Hepatocyte (in vitro differentiated cells): ENCODE results near the gene COBL. TPM values are rescaled to one million over a fixed set of nuclear protein-coding genes. Genes with fewer than 3 reads are reported as not detected.

Source experiments
- DNase-seq: peaks from one replicate; pipeline ENCODE4 v3.0.0-alpha.2; 2016; ENCODE audit warnings: low spot score
- H2AFZ ChIP-seq: fragments of 200-600 bp; sonication (generic); 2 replicates; pipeline ENCODE4 v1.6.0; 2016; ENCODE audit warnings: antibody characterized with exemption, mild to moderate bottlenecking
- H3K27ac ChIP-seq: fragments of 200-600 bp; sonication (generic); 2 replicates; pipeline ENCODE4 v1.5.1; 2016; ENCODE audit warnings: mild to moderate bottlenecking
- H3K27me3 ChIP-seq: fragments of 200-600 bp; sonication (generic); 2 replicates; pipeline ENCODE4 v1.6.1; 2016
- H3K36me3 ChIP-seq: fragments of 200-600 bp; sonication (generic); replicated peaks from 2 replicates; pipeline ENCODE4 v1.5.1; 2016; ENCODE audit warnings: low read depth; ENCODE audit not compliant: insufficient read depth
- H3K4me1 ChIP-seq: fragments of 200-600 bp; sonication (generic); 2 replicates; pipeline ENCODE4 v1.5.1; 2016; ENCODE audit warnings: mild to moderate bottlenecking, moderate library complexity; ENCODE audit not compliant: insufficient read depth
- H3K4me2 ChIP-seq: fragments of 200-600 bp; sonication (generic); 2 replicates; pipeline ENCODE4 v1.6.0; 2016
- H3K4me3 ChIP-seq: fragments of 200-600 bp; sonication (generic); 2 replicates; pipeline ENCODE4 v1.5.1; 2016; ENCODE audit warnings: mild to moderate bottlenecking
- H3K79me2 ChIP-seq: fragments of 200-600 bp; sonication (generic); 2 replicates; pipeline ENCODE4 v1.6.0; 2017; ENCODE audit warnings: mild to moderate bottlenecking
- H3K9me2 ChIP-seq: fragments of 200-600 bp; sonication (generic); replicated peaks from 2 replicates; pipeline ENCODE4 v1.6.0; 2017; ENCODE audit warnings: mild to moderate bottlenecking; ENCODE audit not compliant: insufficient read depth
- H3K9me3 ChIP-seq: fragments of 200-600 bp; sonication (generic); 2 replicates; pipeline ENCODE4 v1.5.1; 2016; ENCODE audit warnings: low read depth, mild to moderate bottlenecking
- H4K20me1 ChIP-seq: fragments of 200-600 bp; sonication (generic); 2 replicates; pipeline ENCODE4 v1.6.0; 2016; ENCODE audit warnings: mild to moderate bottlenecking; ENCODE audit not compliant: insufficient read depth, poor library complexity, severe bottlenecking
- EZH2 ChIP-seq: fragments of 200-600 bp; sonication (generic); IDR thresholded peaks from 2 replicates; pipeline ENCODE4 v1.6.1; 2016; ENCODE audit warnings: antibody characterized with exemption, mild to moderate bottlenecking, borderline replicate concordance
- EZH2phosphoT487 ChIP-seq: fragments of 200-600 bp; sonication (generic); IDR thresholded peaks from one replicate; pipeline ENCODE4 v1.6.1; 2018; ENCODE audit warnings: antibody characterized with exemption, mild to moderate bottlenecking, low read depth, moderate library complexity; ENCODE audit not compliant: unreplicated experiment, severe bottlenecking
- WGBS: methylation state at CpG from one replicate; pipeline ENCODE4 v1.1.6; 2016; ENCODE audit warnings: low lambda C conversion rate; ENCODE audit errors: missing lambda C conversion rate; 5-methylcytosine and 5-hydroxymethylcytosine counted together
- polyA plus RNA-seq: library from polyadenylated mRNA; unstranded; fragments of >200 nt; fragmentation: Nextera tagmentation; extraction: Ambion mirVana; gene quantifications from 2 replicates; pipeline ENCODE4 v1.2.1, GENCODE V29; 2016
- total RNA-seq: library from RNA; depleted of rRNA; stranded (reverse); fragments of >200 nt; gene quantifications from 2 replicates; pipeline ENCODE4 v1.2.3, GENCODE V29; 2014
- TF ChIP-seq, protein P1 (sequence below): fragments of 200-600 bp; sonication (generic); IDR thresholded peaks from 2 replicates; pipeline ENCODE4 v1.5.1; 2016; ENCODE audit warnings: antibody characterized with exemption, mild to moderate bottlenecking; ENCODE audit not compliant: poor library complexity

The COBL gene
- total and polyA plus RNA-seq, 2 experiments from 2014 or later = 7.8 to 20.5 TPM

- peaks cover 9% of the 10 kb centered on the region for H3K4me1 ChIP-seq
- H3K27me3 ChIP-seq = no peaks in the 10 kb centered on the region
- H3K9me2 ChIP-seq = no peaks in the 10 kb centered on the region
- no peak overlapping the region for H3K4me3 ChIP-seq
- H3K4me2 ChIP-seq = no peak overlapping the region
- peaks cover under 1% of the 10 kb centered on the region for H4K20me1 ChIP-seq
- no peak overlapping the region for H3K27ac ChIP-seq
- H3K79me2 ChIP-seq = peaks cover 84% of the 10 kb centered on the region
- WGBS = 84% methylated on average over 3 of the region's 3 CpGs
- H3K9me3 ChIP-seq = no peaks in the 10 kb centered on the region
- TF ChIP-seq EZH2 (no peak), EZH2phosphoT487 (no peak)
- TF ChIP-seq, protein P1, sequence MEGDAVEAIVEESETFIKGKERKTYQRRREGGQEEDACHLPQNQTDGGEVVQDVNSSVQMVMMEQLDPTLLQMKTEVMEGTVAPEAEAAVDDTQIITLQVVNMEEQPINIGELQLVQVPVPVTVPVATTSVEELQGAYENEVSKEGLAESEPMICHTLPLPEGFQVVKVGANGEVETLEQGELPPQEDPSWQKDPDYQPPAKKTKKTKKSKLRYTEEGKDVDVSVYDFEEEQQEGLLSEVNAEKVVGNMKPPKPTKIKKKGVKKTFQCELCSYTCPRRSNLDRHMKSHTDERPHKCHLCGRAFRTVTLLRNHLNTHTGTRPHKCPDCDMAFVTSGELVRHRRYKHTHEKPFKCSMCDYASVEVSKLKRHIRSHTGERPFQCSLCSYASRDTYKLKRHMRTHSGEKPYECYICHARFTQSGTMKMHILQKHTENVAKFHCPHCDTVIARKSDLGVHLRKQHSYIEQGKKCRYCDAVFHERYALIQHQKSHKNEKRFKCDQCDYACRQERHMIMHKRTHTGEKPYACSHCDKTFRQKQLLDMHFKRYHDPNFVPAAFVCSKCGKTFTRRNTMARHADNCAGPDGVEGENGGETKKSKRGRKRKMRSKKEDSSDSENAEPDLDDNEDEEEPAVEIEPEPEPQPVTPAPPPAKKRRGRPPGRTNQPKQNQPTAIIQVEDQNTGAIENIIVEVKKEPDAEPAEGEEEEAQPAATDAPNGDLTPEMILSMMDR = no peak
- no peak for DNase-seq
- H3K36me3 ChIP-seq = no peaks in the 10 kb centered on the region
- H2AFZ ChIP-seq = no peak overlapping the region
Observed at GRCh38 chr7:51310131-51310583, 6.5 kb downstream of the COBL start.

GRCh38 chr7:51309361-51310130 is 7.1 kb downstream of the COBL start:
- H4K20me1 ChIP-seq = peaks cover 4% of the 10 kb centered on the region
- DNase-seq = no peak
- 86% methylated on average over 8 of the region's 8 CpGs for WGBS
- no peak overlapping the region for H3K4me2 ChIP-seq
- no peak overlapping the region for H3K27ac ChIP-seq
- H2AFZ ChIP-seq = no peak overlapping the region
- H3K4me3 ChIP-seq = no peak overlapping the region
- H3K27me3 ChIP-seq = no peaks in the 10 kb centered on the region
- H3K79me2 ChIP-seq = peaks cover 85% of the 10 kb centered on the region
- no peaks in the 10 kb centered on the region for H3K36me3 ChIP-seq
- no peaks in the 10 kb centered on the region for H3K9me3 ChIP-seq
- H3K4me1 ChIP-seq = peaks cover 5% of the 10 kb centered on the region
- no peaks in the 10 kb centered on the region for H3K9me2 ChIP-seq
- no peak for TF ChIP-seq EZH2phosphoT487
- TF ChIP-seq EZH2 = no peak
- TF ChIP-seq, protein P1 = no peak

GRCh38 chr7:51308696-51309095 is 7.9 kb downstream of the COBL start:
- Histone ChIP-seq H3K27ac (peak overlapping the region; percentile 9), H3K9me2 (no peaks in the 10 kb centered on the region), H4K20me1 (peaks cover 4% of the 10 kb centered on the region), H3K4me2 (no peak overlapping the region), H3K4me3 (no peak overlapping the region), H3K27me3 (no peaks in the 10 kb centered on the region), H3K79me2 (peaks cover 89% of the 10 kb centered on the region), H3K36me3 (no peaks in the 10 kb centered on the region), H2AFZ (no peak overlapping the region), H3K9me3 (no peaks in the 10 kb centered on the region), H3K4me1 (no peaks in the 10 kb centered on the region)
- peak; percentile 35 for DNase-seq
- TF ChIP-seq EZH2phosphoT487 (no peak), EZH2 (no peak)
- TF ChIP-seq, protein P1 = no peak
- WGBS = 44% methylated on average over 5 of the region's 5 CpGs
